OCI-M1 (cell line): Measurements from ENCODE around the gene GNPTG.

Experiments used
- DNase-seq: peaks from one replicate; lab custom pipeline; 2025; lab: John Stamatoyannopoulos, UW

GNPTG gene

DNA sequence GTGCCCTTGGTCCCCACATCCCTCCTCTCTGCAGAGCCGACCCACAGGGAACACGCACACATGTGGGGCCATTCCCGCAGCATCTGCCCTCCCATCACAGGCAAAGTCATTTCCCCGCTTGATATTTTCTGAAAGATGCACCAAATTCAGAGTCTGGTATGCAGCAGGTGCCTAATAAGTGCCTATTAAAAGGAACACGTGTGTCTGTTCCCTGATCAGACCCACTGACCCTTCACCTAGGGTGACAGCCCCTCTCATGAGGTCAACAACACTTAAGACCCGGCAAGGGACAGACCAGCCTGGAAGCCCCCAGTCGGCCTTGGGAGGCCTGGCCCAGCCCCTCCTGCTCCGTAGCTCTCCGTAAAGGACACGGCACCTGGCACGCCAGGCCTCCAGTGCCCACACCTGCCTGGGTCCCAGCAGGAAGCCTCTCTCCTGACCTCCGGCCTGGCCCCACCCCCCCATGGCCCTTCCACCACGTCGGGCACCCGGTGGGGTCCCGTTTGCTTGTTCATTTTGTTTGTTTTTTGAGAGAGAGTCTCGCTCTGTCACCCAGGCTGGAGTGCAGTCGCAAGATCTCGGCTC is 42.7 kb downstream of the GNPTG start:
- DNase-seq: no peak

DNA sequence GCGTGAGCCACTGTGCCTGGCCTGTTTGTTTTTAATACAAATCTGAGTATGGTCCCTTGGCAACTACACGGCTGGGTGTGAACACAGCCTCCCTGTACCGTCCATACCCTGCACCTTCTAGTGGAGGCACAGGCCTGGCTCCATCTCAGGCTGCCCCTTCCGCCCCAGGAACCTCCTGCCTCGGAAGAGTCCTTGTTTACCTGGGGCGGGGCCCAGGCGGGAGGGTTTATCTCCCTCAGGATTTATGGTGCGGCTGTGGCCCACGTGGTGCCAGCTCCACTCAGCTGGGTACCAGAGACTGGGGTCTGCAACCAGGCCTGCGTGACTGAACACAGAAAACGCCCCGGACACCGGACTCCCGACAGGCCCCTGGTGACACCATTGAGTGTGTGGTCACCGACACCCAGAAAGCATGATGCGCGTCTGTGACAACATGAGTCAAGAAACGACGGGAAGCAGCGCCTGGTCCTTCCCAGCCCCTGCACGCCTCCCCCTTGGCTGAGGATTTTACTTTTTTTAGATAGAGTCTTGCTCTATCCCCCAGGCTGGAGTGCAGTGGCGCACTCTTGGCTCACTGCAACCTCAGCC is 43.8 kb downstream of the GNPTG start:
- DNase-seq: no peak

DNA sequence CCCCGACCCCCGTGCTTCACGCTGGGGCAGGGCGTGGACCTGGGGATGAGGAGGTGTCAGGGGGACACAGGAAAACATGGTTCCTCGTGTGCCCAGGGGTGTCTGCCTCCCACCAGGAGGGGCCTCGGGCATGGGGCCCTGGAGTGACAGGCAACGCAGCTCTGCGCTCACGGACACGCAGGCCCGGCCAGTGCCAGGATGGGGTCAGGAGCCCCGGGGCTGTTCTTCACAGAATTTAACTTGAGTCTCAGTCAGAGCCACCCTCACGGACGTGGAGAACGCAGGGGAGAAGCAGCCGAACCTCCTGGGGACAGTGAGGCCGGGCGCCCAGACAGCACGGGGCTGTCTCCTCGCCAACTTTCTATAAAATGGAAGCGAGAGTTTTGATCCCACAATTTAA is 46.0 kb downstream of the GNPTG start:
- no peak for DNase-seq

DNA sequence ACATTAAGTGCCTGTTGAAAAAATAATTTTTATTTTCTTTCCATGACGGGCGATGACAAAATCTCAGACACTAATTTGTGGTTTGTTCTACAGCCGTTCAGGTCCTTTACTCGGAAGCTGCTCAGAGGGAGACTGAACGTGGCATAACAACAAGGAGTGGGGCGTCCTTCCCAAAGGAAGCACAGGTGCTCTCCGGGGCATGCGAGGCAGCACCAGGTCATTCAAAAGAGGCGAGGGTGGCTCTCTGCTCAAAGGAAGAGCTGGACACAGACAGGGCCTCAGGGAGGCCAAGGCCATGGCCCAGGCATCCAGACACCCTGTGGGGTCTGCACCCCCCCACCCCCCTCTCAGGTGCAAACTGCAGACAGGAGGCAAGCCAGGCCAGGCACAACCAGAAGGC is 46.6 kb downstream of the GNPTG start:
- DNase-seq: no peak

DNA sequence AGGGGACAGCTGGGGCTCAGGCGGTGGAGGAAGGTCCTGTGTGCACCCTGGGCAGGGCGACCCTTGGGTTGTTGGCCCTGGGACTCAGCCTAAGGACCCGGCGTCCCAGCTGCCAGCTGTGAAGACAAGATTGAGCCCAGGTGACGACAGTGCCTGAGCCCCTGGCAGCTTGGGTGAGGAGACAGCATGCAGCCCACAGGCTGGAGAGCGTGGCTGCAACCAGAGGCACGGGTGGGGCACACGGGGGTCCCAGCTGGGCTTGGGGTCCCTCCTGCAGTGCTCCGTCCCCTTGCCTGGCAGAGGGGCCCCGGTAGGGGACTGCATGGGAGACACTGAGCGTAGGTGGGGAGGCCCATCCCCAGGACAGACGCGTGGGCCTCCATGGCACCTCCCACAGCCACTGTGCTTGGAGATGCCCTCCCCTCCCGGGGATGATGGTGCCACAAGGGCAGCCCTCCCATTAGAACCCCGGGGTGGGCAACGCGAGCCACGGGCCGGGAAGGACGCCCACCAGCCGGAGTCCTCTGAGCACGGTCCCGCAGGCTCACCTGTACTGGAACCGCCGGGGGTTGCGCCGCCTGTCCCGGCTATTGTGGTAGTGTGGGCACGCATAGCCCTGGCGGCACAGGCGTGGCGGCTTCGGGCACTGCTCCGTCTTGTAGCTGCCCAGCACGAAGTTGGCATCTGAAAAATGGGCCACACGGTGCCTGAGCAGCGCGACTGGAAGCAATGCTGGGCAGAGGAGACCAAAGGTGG is 47.3 kb downstream of the GNPTG start:
- no peak for DNase-seq

DNA sequence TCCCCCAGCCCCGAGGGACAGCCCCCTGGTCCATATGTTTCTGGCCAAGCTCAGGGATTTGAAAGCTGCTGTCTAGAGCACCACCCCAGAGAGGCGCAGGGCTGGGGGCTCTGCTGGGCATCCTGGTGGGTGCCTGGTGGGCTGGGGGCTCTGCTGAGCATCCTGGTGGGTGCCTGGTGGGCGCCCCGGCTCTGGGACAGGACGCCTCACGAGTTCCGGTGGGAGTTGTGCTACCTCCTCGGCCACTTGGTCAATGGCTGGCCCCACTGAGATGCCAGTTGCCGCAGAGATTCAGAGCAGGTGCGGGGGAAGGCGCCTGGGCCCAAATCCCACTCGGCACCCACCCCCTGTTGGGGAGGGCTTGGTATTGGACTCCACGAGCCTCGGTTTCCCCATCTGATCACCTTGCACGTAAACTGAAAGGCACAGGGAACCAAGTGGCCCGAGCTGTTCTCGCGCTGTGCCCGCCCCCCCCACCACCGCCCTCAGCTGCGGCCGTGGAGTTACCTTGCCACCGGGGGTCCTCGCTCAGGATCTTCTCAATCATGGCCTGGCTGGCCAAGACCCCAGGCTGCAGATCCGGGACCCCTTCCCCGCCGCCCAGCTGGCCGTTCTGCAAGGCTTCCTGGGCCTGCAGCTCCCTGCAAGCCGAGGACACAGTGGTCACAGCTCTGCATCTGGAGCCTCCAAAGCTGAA is 49.5 kb downstream of the GNPTG start:
- DNase-seq: no peak

DNA sequence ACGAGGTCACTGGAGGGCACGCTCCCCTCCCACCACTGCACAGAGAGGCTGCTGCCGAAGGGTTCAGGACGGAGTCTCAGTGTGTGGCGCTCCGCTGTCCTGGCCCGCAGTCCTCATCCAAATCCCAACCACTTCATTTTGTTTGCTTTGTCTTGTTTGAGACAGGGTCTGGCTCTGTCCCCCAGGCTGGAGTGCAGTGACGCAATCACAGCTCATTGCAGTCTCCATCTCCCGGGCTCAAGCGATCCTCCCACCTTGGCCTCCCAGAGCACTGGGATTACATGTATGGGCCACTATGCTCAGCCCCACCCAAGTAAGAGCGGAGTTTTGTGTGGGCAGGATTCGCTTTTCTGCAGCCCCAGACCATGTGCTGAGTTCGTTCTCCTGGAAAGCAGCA is 50.0 kb downstream of the GNPTG start:
- DNase-seq: no peak

DNA sequence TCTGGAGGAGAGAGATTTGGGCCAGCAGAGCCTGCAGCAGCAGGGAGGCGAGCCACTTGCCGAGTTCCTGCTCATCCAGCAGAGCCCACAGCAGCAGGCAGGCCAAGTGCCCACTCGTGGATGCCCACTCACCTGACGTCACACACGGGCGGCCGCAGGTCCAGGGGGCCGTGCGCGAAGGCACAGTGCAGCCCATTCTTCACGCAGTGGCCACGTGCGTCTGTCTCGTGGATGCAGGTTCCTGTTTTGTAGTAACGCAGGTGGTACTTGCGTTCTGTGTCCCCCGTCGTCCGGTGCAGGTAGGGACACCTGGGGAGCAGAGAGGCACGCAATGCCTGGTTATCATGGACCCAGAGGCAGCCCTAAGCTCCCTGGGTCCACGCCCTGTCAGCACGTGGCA is 51.3 kb downstream of the GNPTG start:
- DNase-seq: no peak

DNA sequence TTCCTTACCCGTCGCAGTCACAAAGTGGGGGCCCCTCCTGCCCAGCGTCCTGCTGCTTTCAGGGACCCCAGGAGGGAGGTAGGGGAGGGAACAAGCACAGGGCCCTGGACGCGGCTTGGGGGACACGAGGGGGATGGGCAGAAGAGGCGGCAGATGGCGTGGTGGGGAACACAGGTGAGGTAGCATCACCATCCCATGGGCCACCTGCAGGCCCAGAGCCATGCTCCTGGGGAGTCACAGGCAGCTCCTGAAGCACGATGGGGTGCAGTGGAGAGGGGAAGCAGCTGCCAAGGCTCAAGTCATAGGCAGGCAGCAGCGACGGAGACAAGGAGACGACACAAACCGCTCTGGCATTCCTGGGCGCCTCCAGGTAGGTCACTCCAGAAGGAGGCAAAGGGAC is 52.0 kb downstream of the GNPTG start:
- no peak for DNase-seq

DNA sequence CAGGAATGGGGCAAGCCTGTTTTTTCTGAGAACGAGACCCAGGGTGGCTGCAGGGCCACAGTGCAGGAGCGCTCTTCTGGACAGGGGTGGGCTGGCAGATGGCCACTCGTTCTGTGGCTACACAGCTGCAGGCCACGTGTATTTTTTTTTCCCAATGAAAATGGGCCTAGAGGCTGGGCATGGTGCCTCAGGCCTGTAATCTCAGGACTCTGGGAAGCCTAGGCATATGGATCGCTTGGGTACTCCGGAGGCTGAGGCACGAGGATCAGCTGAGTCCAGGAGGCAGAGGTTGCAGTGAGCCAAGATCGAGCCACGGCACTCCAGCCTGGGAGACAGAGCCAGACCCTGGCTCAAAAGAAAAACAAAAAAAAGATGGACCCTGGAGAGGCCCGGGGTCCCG is 56.0 kb downstream of the GNPTG start:
- DNase-seq: no peak

DNA sequence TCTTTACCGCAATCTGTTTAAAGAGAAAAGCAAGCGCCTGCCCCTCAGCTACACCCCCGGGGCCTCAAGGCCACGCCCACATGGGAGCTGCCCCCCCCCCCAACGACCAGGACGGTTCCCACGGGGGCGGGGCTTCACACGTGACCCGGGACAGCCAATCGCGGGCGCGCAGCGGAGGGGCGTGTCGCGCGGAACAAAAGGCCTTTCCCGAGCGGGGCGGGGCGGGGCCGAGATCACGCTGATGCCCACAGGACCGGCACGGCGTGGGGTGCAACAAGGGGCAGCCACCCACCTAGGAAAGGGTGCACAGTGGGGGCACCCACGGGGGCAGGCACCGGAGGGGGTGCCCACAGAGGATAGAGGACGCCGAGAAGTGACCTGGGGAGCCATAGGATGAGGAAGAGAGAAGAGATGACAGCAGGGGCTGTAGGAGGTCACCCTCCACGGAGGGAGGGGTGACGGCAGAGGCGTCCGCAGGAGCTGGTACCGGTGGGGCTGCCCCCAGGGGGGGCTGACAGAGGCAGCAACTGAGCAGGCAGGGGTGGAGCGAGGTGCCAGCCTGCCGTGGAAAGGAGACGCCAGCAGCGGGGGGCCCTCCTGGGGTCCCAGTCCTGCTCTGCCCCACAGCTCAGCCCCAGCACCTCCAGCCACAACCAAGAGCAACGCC is 56.6 kb downstream of the GNPTG start:
- peak; percentile 93 for DNase-seq

DNA sequence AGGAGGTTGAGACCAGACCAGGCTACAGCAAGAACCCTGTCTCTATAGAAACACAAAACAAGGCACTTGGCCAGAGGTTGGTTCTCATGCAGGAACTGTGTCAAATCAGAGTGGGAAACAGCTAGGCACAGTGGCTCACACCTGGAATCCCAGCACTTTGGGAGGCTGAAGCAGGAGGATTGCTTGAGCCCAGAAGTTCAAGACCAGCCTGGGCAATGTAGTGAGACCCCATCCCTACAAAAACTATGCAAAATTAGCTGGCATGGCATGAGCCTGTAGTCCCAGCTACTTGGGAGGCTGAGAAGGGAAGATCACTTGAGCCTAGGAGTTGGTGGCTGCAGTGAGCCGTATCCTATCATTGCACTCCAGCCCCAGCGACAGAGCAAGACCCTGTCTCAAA is 61.1 kb downstream of the GNPTG start:
- no peak for DNase-seq
